ENCODE measurements around the gene PACSIN2.
A peak's percentile ranks its signal among the peaks of the same experiment; 100 is the strongest.

Gene PACSIN2

GRCh38 chr22:42885446-42885845 lies 129.5 kb downstream of the PACSIN2 start:
- DNase-seq = no peak

GRCh38 chr22:42884616-42885375 lies 130.2 kb downstream of the PACSIN2 start:
- DNase-seq = no peak

GRCh38 chr22:42883970-42884369 lies 131.0 kb downstream of the PACSIN2 start:
- no peak for DNase-seq

GRCh38 chr22:42883121-42883520 lies 131.8 kb downstream of the PACSIN2 start:
- no peak for DNase-seq

GRCh38 chr22:42881982-42882656 lies 132.8 kb downstream of the PACSIN2 start:
- no peak for DNase-seq

- DNase-seq = no peak
Measured at GRCh38 chr22:42881298-42881697, 133.7 kb downstream of the PACSIN2 start.

- DNase-seq = no peak
Measured at GRCh38 chr22:42880815-42881214, 134.1 kb downstream of the PACSIN2 start.

- no peak for DNase-seq
Measured at GRCh38 chr22:42879371-42880021, 135.5 kb downstream of the PACSIN2 start.

- DNase-seq = no peak
Measured at GRCh38 chr22:42878561-42879305, 136.2 kb downstream of the PACSIN2 start.

GRCh38 chr22:42877597-42878340 lies 137.2 kb downstream of the PACSIN2 start:
- no peak for DNase-seq

- no peak for DNase-seq
Measured at GRCh38 chr22:42877158-42877557, 137.8 kb downstream of the PACSIN2 start.

GRCh38 chr22:42876041-42876440 lies 138.9 kb downstream of the PACSIN2 start:
- DNase-seq = no peak

GRCh38 chr22:42874010-42874409 lies 140.9 kb downstream of the PACSIN2 start:
- no peak for DNase-seq

GRCh38 chr22:42873356-42873755 lies 141.6 kb downstream of the PACSIN2 start:
- DNase-seq = no peak

- DNase-seq = no peak
Measured at GRCh38 chr22:42872821-42873220, 142.1 kb downstream of the PACSIN2 start.

- no peak for DNase-seq
Measured at GRCh38 chr22:42871146-42872050, 143.6 kb downstream of the PACSIN2 start.

- peak in 5 of 51 donors; percentile 10 to 46 (median 28) for DNase-seq
Measured at GRCh38 chr22:42869888-42870480, 145.0 kb downstream of the PACSIN2 start.

GRCh38 chr22:42869463-42869862 lies 145.5 kb downstream of the PACSIN2 start:
- DNase-seq = no peak

- peak in 29 of 51 donors; percentile 7 to 67 (median 41) for DNase-seq
Measured at GRCh38 chr22:42868751-42869251, 146.1 kb downstream of the PACSIN2 start.
